ENCODE results near the gene KCNA5. TPM values are rescaled to one million over a fixed set of nuclear protein-coding genes. Genes with fewer than 3 reads are reported as not detected.

KCNA5 gene
- total RNA-seq, 2 donors from 2014 or later = 0.33 to 2.6 TPM

DNA sequence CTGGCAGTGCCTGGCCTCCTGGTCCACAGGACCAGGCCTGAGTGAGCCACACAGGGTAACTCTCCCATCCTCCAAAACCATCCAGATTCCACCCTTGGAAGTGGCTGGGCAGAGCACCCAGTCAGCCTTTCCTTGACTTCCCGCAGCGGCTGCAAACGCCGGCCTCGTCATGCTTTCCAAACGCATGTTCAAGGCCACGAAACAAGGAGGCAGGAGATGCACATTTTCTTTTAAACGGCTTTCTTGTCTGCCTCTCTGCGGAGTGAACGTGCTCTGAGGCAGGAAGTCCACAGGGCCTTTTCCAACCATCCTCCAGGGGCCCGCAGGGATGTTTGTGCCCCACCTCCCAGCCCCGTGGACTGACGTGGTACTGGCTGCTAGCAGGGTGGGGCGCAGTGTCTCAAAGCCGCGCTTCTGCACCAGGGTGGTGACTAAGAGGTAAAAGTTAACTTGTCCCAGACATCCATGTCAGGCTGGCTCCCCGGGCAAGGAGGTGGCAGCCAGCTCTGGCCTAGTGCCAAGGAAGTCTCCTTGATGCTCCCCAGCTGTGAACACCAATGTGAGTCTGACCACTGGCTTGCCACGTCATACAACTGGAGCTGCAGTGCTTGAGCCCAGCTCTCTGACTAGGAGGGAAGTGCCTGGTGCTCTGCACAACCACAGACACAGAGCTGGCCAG, 45.0 kb downstream of the KCNA5 start:
- DNase-seq (peak in 1 of 4 donors; percentile 17), ATAC-seq (no peak)
- intact Hi-C loops (cut with DNase I) = loop anchor here (10.0 kb wide), 1 partner anchor 234 kb away; no protein-coding TSS in a partner anchor
- H3K36me3 ChIP-seq (replicated peaks in 1 of 2; ENCODE audit: insufficient read depth in 1 of 2, low read depth in 2 of 2) = no peaks in the 10 kb centered on the region
- H3K4me1 ChIP-seq = no peaks in the 10 kb centered on the region
- no peaks in the 10 kb centered on the region for H3K27me3 ChIP-seq
- no peak overlapping the region for H3K4me3 ChIP-seq
- no peaks in the 10 kb centered on the region for H3K9me3 ChIP-seq
- H3K27ac ChIP-seq = no peak overlapping the region
- WGBS, 2 donors = 50 to 65% methylated on average over 10 to 17 of the region's 18 CpGs
- no peak for TF ChIP-seq POLR2A (IDR thresholded peaks at IDR 0.05)
- TF ChIP-seq, protein P1, sequence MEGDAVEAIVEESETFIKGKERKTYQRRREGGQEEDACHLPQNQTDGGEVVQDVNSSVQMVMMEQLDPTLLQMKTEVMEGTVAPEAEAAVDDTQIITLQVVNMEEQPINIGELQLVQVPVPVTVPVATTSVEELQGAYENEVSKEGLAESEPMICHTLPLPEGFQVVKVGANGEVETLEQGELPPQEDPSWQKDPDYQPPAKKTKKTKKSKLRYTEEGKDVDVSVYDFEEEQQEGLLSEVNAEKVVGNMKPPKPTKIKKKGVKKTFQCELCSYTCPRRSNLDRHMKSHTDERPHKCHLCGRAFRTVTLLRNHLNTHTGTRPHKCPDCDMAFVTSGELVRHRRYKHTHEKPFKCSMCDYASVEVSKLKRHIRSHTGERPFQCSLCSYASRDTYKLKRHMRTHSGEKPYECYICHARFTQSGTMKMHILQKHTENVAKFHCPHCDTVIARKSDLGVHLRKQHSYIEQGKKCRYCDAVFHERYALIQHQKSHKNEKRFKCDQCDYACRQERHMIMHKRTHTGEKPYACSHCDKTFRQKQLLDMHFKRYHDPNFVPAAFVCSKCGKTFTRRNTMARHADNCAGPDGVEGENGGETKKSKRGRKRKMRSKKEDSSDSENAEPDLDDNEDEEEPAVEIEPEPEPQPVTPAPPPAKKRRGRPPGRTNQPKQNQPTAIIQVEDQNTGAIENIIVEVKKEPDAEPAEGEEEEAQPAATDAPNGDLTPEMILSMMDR (IDR thresholded peaks at IDR 0.05) = no peak

- Histone ChIP-seq H3K9me3 (no peaks in the 10 kb centered on the region), H3K4me1 (no peaks in the 10 kb centered on the region), H3K27me3 (no peaks in the 10 kb centered on the region), H3K27ac (no peak overlapping the region), H3K4me3 (no peak overlapping the region), H3K36me3 (replicated peaks in 1 of 2; ENCODE audit: insufficient read depth in 1 of 2, low read depth in 2 of 2) (no peaks in the 10 kb centered on the region)
- DNase-seq (no peak), ATAC-seq (no peak)
- intact Hi-C loops (cut with DNase I) = no loop called here
- WGBS, 2 donors = 13 to 32% methylated on average over 1 of the region's 1 CpG
- no peak for TF ChIP-seq POLR2A (IDR thresholded peaks at IDR 0.05)
- TF ChIP-seq, protein P1 (IDR thresholded peaks at IDR 0.05) = no peak
Observed at GRCh38 chr12:5094551-5094950, 50.9 kb downstream of the KCNA5 start.

DNA sequence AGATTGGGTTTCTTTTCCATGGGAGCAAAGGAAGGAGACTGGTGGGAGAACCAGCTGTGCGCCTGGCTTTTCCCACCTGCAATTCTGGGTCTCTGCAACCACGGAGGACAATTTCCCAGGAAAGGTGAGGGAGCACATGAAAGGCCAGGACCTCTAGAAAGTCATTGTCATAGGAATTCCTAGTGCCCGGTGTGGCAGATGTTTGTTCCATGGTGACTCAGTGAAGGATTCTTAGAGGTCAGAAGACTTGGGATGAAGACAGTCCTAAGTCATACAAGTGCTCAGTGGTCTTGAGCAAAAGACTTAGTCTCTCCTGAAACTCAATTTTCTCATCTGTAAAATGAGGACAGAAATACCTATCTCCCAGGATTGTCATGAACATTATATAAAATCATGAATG, 51.3 kb downstream of the KCNA5 start:
- no peaks in the 10 kb centered on the region for H3K27me3 ChIP-seq
- H3K9me3 ChIP-seq = no peaks in the 10 kb centered on the region
- no peak overlapping the region for H3K4me3 ChIP-seq
- intact Hi-C loops (cut with DNase I) = no loop called here
- ATAC-seq (no peak), DNase-seq (no peak)
- no peak for TF ChIP-seq POLR2A (IDR thresholded peaks at IDR 0.05)
- TF ChIP-seq, protein P1 (IDR thresholded peaks at IDR 0.05) = no peak
- H3K36me3 ChIP-seq (replicated peaks in 1 of 2; ENCODE audit: insufficient read depth in 1 of 2, low read depth in 2 of 2) = no peaks in the 10 kb centered on the region
- H3K27ac ChIP-seq = no peak overlapping the region
- WGBS, 2 donors = 70 to 80% methylated on average over 3 of the region's 3 CpGs
- no peaks in the 10 kb centered on the region for H3K4me1 ChIP-seq

Other genes starting within 250 kb of the KCNA5 start
- under 1 TPM in 1 of 2 donors, not detected in 1; under 0.01 TPM for gene KCNA1, start 134.0 kb upstream of the KCNA5 start, total RNA-seq